Fibroblast of the aortic adventitia (primary cell): Measurements from ENCODE around the gene NDUFS5. TPM values are rescaled to one million over a fixed set of nuclear protein-coding genes. Genes with fewer than 3 reads are reported as not detected.
A peak's percentile ranks its signal among the peaks of the same experiment; 100 is the strongest.

Experiments used
- DNase-seq: peaks from one replicate; pipeline ENCODE4 v3.0.0-alpha.2; 2010; ENCODE audit warnings: low read depth
- H3K4me3 ChIP-seq: 2 replicates; pipeline ENCODE4 v1.5.1; 2011; ENCODE audit warnings: low read depth, mild to moderate bottlenecking, control low read depth, low read length, moderate library complexity
- total RNA-seq: library from RNA; depleted of rRNA; stranded (reverse); fragments of >200 nt; gene quantifications from 2 replicates; pipeline ENCODE4 v1.2.3, GENCODE V29; 2012; ENCODE audit warnings: low replicate concordance
- TF ChIP-seq, protein P1 (sequence below): IDR thresholded peaks from 2 replicates; pipeline ENCODE4 v1.5.1; 2011; ENCODE audit warnings: mild to moderate bottlenecking, low read length, control low read depth, inconsistent platforms; ENCODE audit not compliant: insufficient read depth

NDUFS5 gene
- total RNA-seq, 1 donor, result 365 TPM

GRCh38 chr1:39076127-39076798, 50.1 kb downstream of the NDUFS5 start:
- H3K4me3 ChIP-seq, result no peak overlapping the region
- TF ChIP-seq, protein P1, sequence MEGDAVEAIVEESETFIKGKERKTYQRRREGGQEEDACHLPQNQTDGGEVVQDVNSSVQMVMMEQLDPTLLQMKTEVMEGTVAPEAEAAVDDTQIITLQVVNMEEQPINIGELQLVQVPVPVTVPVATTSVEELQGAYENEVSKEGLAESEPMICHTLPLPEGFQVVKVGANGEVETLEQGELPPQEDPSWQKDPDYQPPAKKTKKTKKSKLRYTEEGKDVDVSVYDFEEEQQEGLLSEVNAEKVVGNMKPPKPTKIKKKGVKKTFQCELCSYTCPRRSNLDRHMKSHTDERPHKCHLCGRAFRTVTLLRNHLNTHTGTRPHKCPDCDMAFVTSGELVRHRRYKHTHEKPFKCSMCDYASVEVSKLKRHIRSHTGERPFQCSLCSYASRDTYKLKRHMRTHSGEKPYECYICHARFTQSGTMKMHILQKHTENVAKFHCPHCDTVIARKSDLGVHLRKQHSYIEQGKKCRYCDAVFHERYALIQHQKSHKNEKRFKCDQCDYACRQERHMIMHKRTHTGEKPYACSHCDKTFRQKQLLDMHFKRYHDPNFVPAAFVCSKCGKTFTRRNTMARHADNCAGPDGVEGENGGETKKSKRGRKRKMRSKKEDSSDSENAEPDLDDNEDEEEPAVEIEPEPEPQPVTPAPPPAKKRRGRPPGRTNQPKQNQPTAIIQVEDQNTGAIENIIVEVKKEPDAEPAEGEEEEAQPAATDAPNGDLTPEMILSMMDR, result no peak
- peak; percentile 85 for DNase-seq

DNA sequence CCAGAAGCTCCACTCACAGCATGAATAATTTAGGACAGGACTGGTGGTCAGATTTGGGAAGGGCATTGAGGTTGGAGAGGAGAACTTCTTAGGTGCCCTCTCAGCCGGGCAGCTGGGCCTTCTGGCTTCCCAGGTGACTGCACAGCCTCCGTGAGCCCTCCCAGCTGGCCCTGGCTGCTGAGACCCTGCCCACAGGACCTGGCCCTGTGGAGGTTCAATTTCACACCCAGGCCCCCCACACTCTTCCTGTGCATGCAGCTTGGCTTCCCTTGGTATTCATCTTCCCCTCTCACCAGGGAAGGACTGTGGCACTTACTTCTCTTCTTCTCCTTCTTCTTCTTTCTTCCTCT, 50.6 kb downstream of the NDUFS5 start:
- TF ChIP-seq, protein P1, result no peak
- no peak overlapping the region for H3K4me3 ChIP-seq
- no peak for DNase-seq

DNA sequence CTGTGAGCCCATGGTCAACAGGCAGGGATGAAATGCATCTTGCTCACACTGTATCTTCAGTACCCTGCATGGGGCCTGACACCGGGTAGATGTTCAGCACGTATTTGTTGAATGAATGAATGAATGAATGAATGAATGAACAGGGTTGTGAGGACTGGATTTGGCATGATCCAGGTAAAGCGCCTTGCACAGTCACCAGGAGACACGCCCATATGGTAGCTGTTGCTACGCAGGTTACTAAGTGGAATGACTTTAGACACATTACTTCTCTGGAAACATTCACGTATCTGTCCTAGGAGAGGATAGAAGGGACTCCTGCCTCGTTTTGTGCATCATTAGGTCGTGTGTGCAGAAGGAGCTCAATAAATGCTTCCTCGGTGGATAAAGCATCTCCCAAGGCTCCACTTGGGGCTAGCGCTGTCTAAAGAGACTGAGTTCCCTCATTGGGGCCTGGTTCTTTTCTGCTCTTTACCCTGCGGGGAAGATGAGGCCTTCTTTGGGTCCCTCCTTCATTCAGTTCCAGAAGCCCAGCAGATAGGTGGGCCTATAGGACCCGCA, 54.2 kb downstream of the NDUFS5 start:
- TF ChIP-seq, protein P1, result no peak
- no peak for DNase-seq
- no peak overlapping the region for H3K4me3 ChIP-seq

DNA sequence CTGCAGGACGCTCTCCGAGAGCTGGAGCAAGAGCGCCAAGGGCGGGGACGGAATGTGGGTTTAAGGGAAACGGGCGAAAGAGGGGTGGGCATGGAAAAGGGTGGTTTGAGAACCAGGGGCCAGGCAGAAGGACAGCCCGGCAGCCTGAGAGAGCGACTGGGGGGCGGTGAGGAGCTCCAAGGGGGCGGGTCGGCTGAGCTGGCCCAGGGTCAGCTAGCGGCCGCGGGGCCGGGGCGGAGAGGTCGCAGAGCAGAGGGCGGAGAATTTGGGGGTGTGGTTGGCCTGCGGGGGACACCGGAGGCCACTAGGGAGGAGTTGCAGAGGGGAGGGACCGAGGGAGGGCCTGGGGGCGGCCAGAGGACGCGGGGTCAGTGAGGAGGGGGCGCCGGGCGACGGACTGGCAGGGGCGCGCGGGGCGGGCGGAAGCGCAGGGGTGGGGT, 54.7 kb downstream of the NDUFS5 start:
- TF ChIP-seq, protein P1, result no peak
- peak overlapping the region; percentile 49 for H3K4me3 ChIP-seq
- DNase-seq, result no peak

GRCh38 chr1:39081271-39082009, 55.3 kb downstream of the NDUFS5 start:
- no peak for DNase-seq
- peak overlapping the region; percentile 62 for H3K4me3 ChIP-seq
- TF ChIP-seq, protein P1, result no peak

DNA sequence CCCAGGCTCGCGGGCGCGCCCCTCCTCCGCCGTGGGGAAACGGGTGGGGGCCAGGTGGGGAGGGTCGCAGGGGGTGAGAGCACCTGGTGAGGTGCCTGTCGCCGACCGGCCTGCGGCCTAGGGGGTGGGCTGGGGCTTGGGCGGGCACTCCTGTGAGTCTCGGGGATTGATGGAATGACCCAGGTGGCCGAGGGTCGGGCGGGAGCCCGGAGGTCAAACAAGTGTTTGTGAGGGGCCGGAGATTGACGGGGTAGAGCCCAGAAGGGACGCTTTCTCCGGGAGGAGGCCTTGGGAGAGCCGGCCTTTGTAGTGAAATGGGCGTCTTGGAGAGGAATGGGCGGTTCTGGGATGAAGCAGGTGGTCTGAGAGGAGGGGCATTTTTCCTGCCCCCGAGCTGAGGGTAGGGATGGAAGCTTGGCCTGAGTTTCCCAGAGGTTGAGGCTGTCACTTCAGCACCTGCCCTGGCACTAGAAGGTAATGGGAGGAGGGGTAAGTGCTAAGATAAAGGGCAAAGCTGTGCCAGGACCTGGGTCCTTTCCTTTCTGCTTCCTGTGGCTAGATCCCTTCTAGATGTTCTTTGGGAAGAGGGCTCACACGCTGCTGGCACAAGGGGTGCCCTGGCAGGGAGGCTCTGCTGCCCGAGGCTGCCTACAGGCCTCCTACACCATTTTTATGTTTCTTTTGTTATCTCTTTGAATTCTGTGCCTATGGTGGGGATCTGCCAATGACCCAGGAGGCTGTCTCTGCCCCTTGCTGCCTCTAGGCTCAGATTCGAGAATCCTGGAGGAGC, 56.1 kb downstream of the NDUFS5 start:
- no peak for DNase-seq
- TF ChIP-seq, protein P1, result no peak

More for the DNA sequence above, 56.1 kb downstream of the NDUFS5 start:
- H3K4me3 ChIP-seq, result peak overlapping the region; percentile 62
